ENCODE measurements around the gene CDK19. TPM values are rescaled to one million over a fixed set of nuclear protein-coding genes. Genes with fewer than 3 reads are reported as not detected.
A peak's percentile ranks its signal among the peaks of the same experiment; 100 is the strongest.

Gene CDK19
- total and polyA plus RNA-seq, 2 of the 4 experiments (the other 2 are of a cell fraction) = 6.0 to 6.8 TPM

- Histone ChIP-seq H3K14ac (replicated peaks; ENCODE audit: low read depth, low read length) (no peak overlapping the region), H3K27me3 (ENCODE audit: control insufficient read depth, insufficient read depth, low read length) (no peaks in the 10 kb centered on the region), H3K23ac (ENCODE audit: low read depth, low read length) (no peak overlapping the region), H3K18ac (ENCODE audit: low read depth, low read length) (no peak overlapping the region), H3K4ac (ENCODE audit: low read depth, low read length) (no peak overlapping the region), H3K4me3 (ENCODE audit: insufficient read depth, low read depth, low read length) (no peak overlapping the region), H4K8ac (ENCODE audit: low read depth in 2 of 2, low read length in 2 of 2) (no peak overlapping the region), H2AK5ac (ENCODE audit: low read depth, low read length) (no peak overlapping the region), H4K91ac (ENCODE audit: insufficient read depth, low read depth, low read length) (no peak overlapping the region), H3K56ac (ENCODE audit: extremely low read depth, insufficient read depth, low read length) (no peak overlapping the region), H4K20me1 (ENCODE audit: insufficient read depth, low read length) (0 out of 2 replicates have a peak, but pooled peaks cover 3% of the 10 kb centered on the region), H2AK9ac (replicated peaks; ENCODE audit: low read depth, low read length, poor library complexity) (no peak overlapping the region), H2BK5ac (ENCODE audit: low read depth, low read length, poor library complexity, severe bottlenecking) (no peak overlapping the region), H3K9me3 (ENCODE audit: control insufficient read depth, insufficient read depth, low read length) (no peaks in the 10 kb centered on the region), H3K4me2 (ENCODE audit: low read depth, low read length) (no peak overlapping the region), H3K27ac (ENCODE audit: insufficient read depth, low read length) (no peak overlapping the region), H3K36me3 (ENCODE audit: control insufficient read depth, insufficient read depth, low read length) (no peaks in the 10 kb centered on the region), H2BK20ac (ENCODE audit: low read depth, low read length) (no peak overlapping the region), H4K5ac (ENCODE audit: low read depth, low read length) (no peak overlapping the region), H3K9ac (ENCODE audit: low read depth, low read length) (no peak overlapping the region), H3K9me1 (ENCODE audit: insufficient read depth, low read length) (no peaks in the 10 kb centered on the region; the same call in 1 of the 2 replicates), H2BK120ac (ENCODE audit: low read depth, low read length) (no peak overlapping the region), H2BK15ac (ENCODE audit: low read depth, low read length) (no peak overlapping the region), H3K79me1 (ENCODE audit: low read depth in 1 of 2, low read length in 2 of 2) (peaks cover 0 to 8% of the 10 kb centered on the region in 2 experiments; a peak in 2 of 4 replicates), H2AFZ (replicated peaks; ENCODE audit: low read length, poor library complexity) (no peak overlapping the region), H3K4me1 (ENCODE audit: control insufficient read depth, insufficient read depth, low read length) (peaks cover 7% of the 10 kb centered on the region)
- DNase-seq (peak; percentile 32), ATAC-seq (ENCODE audit: low read depth) (no peak)
- ChIA-PET POLR2A (ENCODE audit: unreplicated experiment) (no interaction called here), CTCF (no interaction called here)
- intact Hi-C loops (cut with micrococcal nuclease) (loop anchor here (5.0 kb wide), 1 partner anchor 174 kb away; no protein-coding TSS in a partner anchor), in situ Hi-C loops (cut with MboI; ENCODE audit: low sequenced_read_pairs) (no loop called here), dilution Hi-C loops (cut with HindIII; ENCODE audit: low sequenced_read_pairs, unreplicated experiment) (no loop called here)
- BruUV-seq (replicated peaks) = no TSS peak
- TF ChIP-seq CEBPB (IDR thresholded peaks at IDR 0.05; ENCODE audit: low read depth, low read length) = no peak
- no peak for TF ChIP-seq FOS (IDR thresholded peaks at IDR 0.05; ENCODE audit: low read depth, low read length)
- TF ChIP-seq CTCF (conservative IDR thresholded peaks at IDR 0.05; ENCODE audit: low read depth, low read length) = no peak
- no peak for TF ChIP-seq MXI1 (IDR thresholded peaks at IDR 0.05; ENCODE audit: borderline replicate concordance, low read depth, low read length)
- no peak for TF ChIP-seq SMC3 (IDR thresholded peaks at IDR 0.05; ENCODE audit: low read depth, low read length)
- TF ChIP-seq, protein P1, sequence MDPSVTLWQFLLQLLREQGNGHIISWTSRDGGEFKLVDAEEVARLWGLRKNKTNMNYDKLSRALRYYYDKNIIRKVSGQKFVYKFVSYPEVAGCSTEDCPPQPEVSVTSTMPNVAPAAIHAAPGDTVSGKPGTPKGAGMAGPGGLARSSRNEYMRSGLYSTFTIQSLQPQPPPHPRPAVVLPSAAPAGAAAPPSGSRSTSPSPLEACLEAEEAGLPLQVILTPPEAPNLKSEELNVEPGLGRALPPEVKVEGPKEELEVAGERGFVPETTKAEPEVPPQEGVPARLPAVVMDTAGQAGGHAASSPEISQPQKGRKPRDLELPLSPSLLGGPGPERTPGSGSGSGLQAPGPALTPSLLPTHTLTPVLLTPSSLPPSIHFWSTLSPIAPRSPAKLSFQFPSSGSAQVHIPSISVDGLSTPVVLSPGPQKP (IDR thresholded peaks at IDR 0.05; ENCODE audit: borderline replicate concordance, low read depth, low read length) = no peak
- TF ChIP-seq, protein P2, sequence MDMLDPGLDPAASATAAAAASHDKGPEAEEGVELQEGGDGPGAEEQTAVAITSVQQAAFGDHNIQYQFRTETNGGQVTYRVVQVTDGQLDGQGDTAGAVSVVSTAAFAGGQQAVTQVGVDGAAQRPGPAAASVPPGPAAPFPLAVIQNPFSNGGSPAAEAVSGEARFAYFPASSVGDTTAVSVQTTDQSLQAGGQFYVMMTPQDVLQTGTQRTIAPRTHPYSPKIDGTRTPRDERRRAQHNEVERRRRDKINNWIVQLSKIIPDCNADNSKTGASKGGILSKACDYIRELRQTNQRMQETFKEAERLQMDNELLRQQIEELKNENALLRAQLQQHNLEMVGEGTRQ (IDR thresholded peaks at IDR 0.05; ENCODE audit: low read depth, low read length) = no peak
- TF ChIP-seq RAD21 (IDR thresholded peaks at IDR 0.05; ENCODE audit: low read length) = no peak
- no peak for TF ChIP-seq POLR2A (IDR thresholded peaks at IDR 0.05; ENCODE audit: low read depth, low read length)
- no peak for TF ChIP-seq BHLHE40 (IDR thresholded peaks at IDR 0.05; ENCODE audit: low read depth, low read length)
- no peak for TF ChIP-seq RCOR1 (IDR thresholded peaks at IDR 0.05; ENCODE audit: insufficient replicate concordance, low read length)
- TF ChIP-seq CHD1 (IDR thresholded peaks at IDR 0.05; ENCODE audit: low read depth, low read length) = no peak
- no peak for TF ChIP-seq MAZ (IDR thresholded peaks at IDR 0.05; ENCODE audit: borderline replicate concordance, low read depth, low read length)
- TF ChIP-seq NFE2L2 (IDR thresholded peaks at IDR 0.05; ENCODE audit: low read depth, low read length) = no peak
- no peak for TF ChIP-seq RFX5 (IDR thresholded peaks at IDR 0.05; ENCODE audit: low read depth, low read length)
- no CpG with 5 or more reads among the region's 2 CpGs for WGBS, 2 experiments (ENCODE audit: extremely low coverage in 2 of 2, insufficient read length in 1 of 2)
Measured at GRCh38 chr6:110703010-110703905, 112.0 kb downstream of the CDK19 start.

All from IMR-90 (cell line).